CD4-positive, CD25-positive, alpha-beta regulatory T cell (primary cell): ENCODE results near the gene SULT4A1. TPM values are rescaled to one million over a fixed set of nuclear protein-coding genes. Genes with fewer than 3 reads are reported as not detected.
A peak's percentile ranks its signal among the peaks of the same experiment; 100 is the strongest.

Source experiments
- ATAC-seq, 2 donors: fragments of 150-1000 bp; cut with Tn5 transposase; one replicate each; pipeline ENCODE4 v1.10.0; 2021; ENCODE audit warnings: low read depth in 2 of 2, moderate number of reproducible peaks in 2 of 2, moderate library complexity in 1 of 2
- DNase-seq, 3 donors: peaks; one replicate each; pipeline versions ENCODE4 v3.0.0 to v3.0.0-alpha.2; 2012 to 2022; ENCODE audit warnings: mixed read lengths in 1 of 3
- H3K27ac ChIP-seq: one replicate; pipeline ENCODE4 v1.7.0; 2013; ENCODE audit warnings: mild to moderate bottlenecking, low read length; ENCODE audit not compliant: insufficient read depth, poor library complexity, severe bottlenecking
- H3K27me3 ChIP-seq: one replicate; pipeline ENCODE4 v1.7.0; 2013; ENCODE audit warnings: low read length; ENCODE audit not compliant: control insufficient read depth, insufficient read depth
- H3K36me3 ChIP-seq: one replicate; pipeline ENCODE4 v1.7.0; 2013; ENCODE audit warnings: mild to moderate bottlenecking, low read length, moderate library complexity; ENCODE audit not compliant: control insufficient read depth, insufficient read depth
- H3K4me1 ChIP-seq: 2 replicates; pipeline ENCODE4 v1.7.0; 2013; ENCODE audit warnings: mild to moderate bottlenecking, low read length; ENCODE audit not compliant: insufficient read depth, control insufficient read depth, poor library complexity, severe bottlenecking
- H3K4me3 ChIP-seq: one replicate; pipeline ENCODE4 v1.7.0; 2013; ENCODE audit warnings: low read depth, mild to moderate bottlenecking, low read length, moderate library complexity
- H3K9me3 ChIP-seq, 2 experiments: 1 replicate in 1 of 2; 2 replicates in 1 of 2; pipeline ENCODE4 v1.7.0; 2013; ENCODE audit warnings: low read length in 2 of 2, mild to moderate bottlenecking in 1 of 2, moderate library complexity in 1 of 2; ENCODE audit not compliant: control insufficient read depth in 2 of 2
- H3K27ac Mint-ChIP-seq, 3 donors: one replicate each; pipeline ENCODE4 v1.8.0; 2020 to 2022; ENCODE audit warnings: mild to moderate bottlenecking in 3 of 3, mixed read lengths in 3 of 3, moderate library complexity in 2 of 3
- H3K27me3 Mint-ChIP-seq: one replicate; pipeline ENCODE4 v1.8.0; 2022; ENCODE audit warnings: mild to moderate bottlenecking, mixed read lengths
- H3K36me3 Mint-ChIP-seq: one replicate; pipeline ENCODE4 v1.8.0; 2020; ENCODE audit warnings: mixed read lengths
- H3K4me1 Mint-ChIP-seq, 4 donors: one replicate each; pipeline ENCODE4 v1.8.0; 2020 to 2022; ENCODE audit warnings: mixed read lengths in 4 of 4, mild to moderate bottlenecking in 1 of 4
- H3K4me3 Mint-ChIP-seq, 4 donors: one replicate each; pipeline ENCODE4 v1.8.0; 2020 to 2022; ENCODE audit warnings: mild to moderate bottlenecking in 4 of 4, mixed read lengths in 4 of 4, moderate library complexity in 3 of 4
- H3K9me3 Mint-ChIP-seq, 7 donors: one replicate each; pipeline ENCODE4 v1.8.0; 2020 to 2022; ENCODE audit warnings: mixed read lengths in 7 of 7, mild to moderate bottlenecking in 3 of 7, moderate library complexity in 2 of 7
- polyA plus RNA-seq, 4 donors: library from polyadenylated mRNA; unstranded; fragments of 300-500 nt; fragmentation: Illumina TruSeq; gene quantifications; one replicate each; pipeline ENCODE4 v1.2.3, GENCODE V29; 2021
- total RNA-seq: library from RNA; stranded (reverse); gene quantifications from one replicate; pipeline ENCODE4 v1.2.3, GENCODE V29; 2022

The SULT4A1 gene
- total and polyA plus RNA-seq, 5 donors from 2014 or later = not detected

- Histone ChIP-seq H3K27ac (no peak overlapping the region), H3K4me3 (no peak overlapping the region), H3K27me3 (peaks cover 5% of the 10 kb centered on the region), H3K4me1 (no peaks in the 10 kb centered on the region), H3K36me3 (no peaks in the 10 kb centered on the region), H3K9me3 (peaks cover 4 to 6% of the 10 kb centered on the region in 2 experiments)
- no peak for ATAC-seq
- H3K4me1 Mint-ChIP-seq = no peaks in the 10 kb centered on the region
- H3K27ac Mint-ChIP-seq = no peak overlapping the region
- H3K27me3 Mint-ChIP-seq = peaks cover 4% of the 10 kb centered on the region
- H3K4me3 Mint-ChIP-seq = no peak overlapping the region
- H3K9me3 Mint-ChIP-seq = peaks cover 0 to 6% (median 1%) of the 10 kb centered on the region in 7 donors
- DNase-seq = no peak
- no peaks in the 10 kb centered on the region for H3K36me3 Mint-ChIP-seq
Observed at GRCh38 chr22:43795320-43795719, 67.0 kb downstream of the SULT4A1 start.

GRCh38 chr22:43792905-43793304, 69.4 kb downstream of the SULT4A1 start:
- peaks cover 0 to 4% (median 0%) of the 10 kb centered on the region in 7 donors for H3K9me3 Mint-ChIP-seq
- Histone ChIP-seq H3K36me3 (no peaks in the 10 kb centered on the region), H3K27ac (no peak overlapping the region), H3K27me3 (no peaks in the 10 kb centered on the region), H3K4me1 (no peaks in the 10 kb centered on the region), H3K9me3 (no peaks in the 10 kb centered on the region), H3K4me3 (no peak overlapping the region)
- no peak for ATAC-seq
- H3K4me3 Mint-ChIP-seq = no peak overlapping the region
- no peaks in the 10 kb centered on the region for H3K4me1 Mint-ChIP-seq
- H3K36me3 Mint-ChIP-seq = no peaks in the 10 kb centered on the region
- H3K27ac Mint-ChIP-seq = no peak overlapping the region
- peaks cover 13% of the 10 kb centered on the region for H3K27me3 Mint-ChIP-seq
- DNase-seq = no peak

- H3K36me3 Mint-ChIP-seq = no peaks in the 10 kb centered on the region
- H3K9me3 Mint-ChIP-seq = no peaks in the 10 kb centered on the region
- Histone ChIP-seq H3K4me1 (no peaks in the 10 kb centered on the region), H3K9me3 (no peaks in the 10 kb centered on the region), H3K27me3 (peaks cover 2% of the 10 kb centered on the region), H3K36me3 (no peaks in the 10 kb centered on the region), H3K4me3 (no peak overlapping the region), H3K27ac (no peak overlapping the region)
- H3K4me3 Mint-ChIP-seq = no peak overlapping the region
- no peak for ATAC-seq
- no peaks in the 10 kb centered on the region for H3K4me1 Mint-ChIP-seq
- no peak overlapping the region for H3K27ac Mint-ChIP-seq
- no peak for DNase-seq
- H3K27me3 Mint-ChIP-seq = peaks cover 17% of the 10 kb centered on the region
Observed at GRCh38 chr22:43789452-43789851, 72.9 kb downstream of the SULT4A1 start.

- H3K27ac ChIP-seq = no peak overlapping the region
- no peak for DNase-seq
- Mint-ChIP-seq H3K4me3 (peak overlapping the region in 1 of 4 donors; percentile 22), H3K36me3 (peaks cover 6% of the 10 kb centered on the region), H3K27me3 (peaks cover 19% of the 10 kb centered on the region), H3K27ac (no peak overlapping the region), H3K4me1 (no peaks in the 10 kb centered on the region), H3K9me3 (no peaks in the 10 kb centered on the region)
- H3K4me3 ChIP-seq = no peak overlapping the region
- peaks cover 2% of the 10 kb centered on the region for H3K27me3 ChIP-seq
- H3K36me3 ChIP-seq = no peaks in the 10 kb centered on the region
- no peak for ATAC-seq
- H3K4me1 ChIP-seq = no peaks in the 10 kb centered on the region
- H3K9me3 ChIP-seq = no peaks in the 10 kb centered on the region
Observed at GRCh38 chr22:43783777-43784176, 78.5 kb downstream of the SULT4A1 start.

- H3K9me3 Mint-ChIP-seq = no peaks in the 10 kb centered on the region
- DNase-seq = no peak
Observed at GRCh38 chr22:43782448-43782847, 79.9 kb downstream of the SULT4A1 start.

GRCh38 chr22:43777286-43777685, 85.0 kb downstream of the SULT4A1 start:
- DNase-seq (no peak), ATAC-seq (no peak)
- H3K9me3 ChIP-seq = no peaks in the 10 kb centered on the region
- no peaks in the 10 kb centered on the region for H3K4me1 ChIP-seq
- Mint-ChIP-seq H3K27ac (no peak overlapping the region), H3K27me3 (peaks cover 5% of the 10 kb centered on the region), H3K4me1 (no peaks in the 10 kb centered on the region), H3K4me3 (no peak overlapping the region), H3K9me3 (no peaks in the 10 kb centered on the region), H3K36me3 (peaks cover 6% of the 10 kb centered on the region)
- no peaks in the 10 kb centered on the region for H3K36me3 ChIP-seq
- H3K4me3 ChIP-seq = no peak overlapping the region
- no peaks in the 10 kb centered on the region for H3K27me3 ChIP-seq
- no peak overlapping the region for H3K27ac ChIP-seq

More at GRCh38 chr22:43782448-43782847, 79.9 kb downstream of the SULT4A1 start:
- ATAC-seq = no peak
- no peaks in the 10 kb centered on the region for H3K4me1 Mint-ChIP-seq
- no peak overlapping the region for H3K4me3 Mint-ChIP-seq
- H3K4me1 ChIP-seq = no peaks in the 10 kb centered on the region
- H3K27ac Mint-ChIP-seq = no peak overlapping the region
- no peaks in the 10 kb centered on the region for H3K36me3 ChIP-seq
- peaks cover 6% of the 10 kb centered on the region for H3K36me3 Mint-ChIP-seq
- peaks cover 2% of the 10 kb centered on the region for H3K27me3 ChIP-seq
- peaks cover 12% of the 10 kb centered on the region for H3K27me3 Mint-ChIP-seq
- H3K9me3 ChIP-seq = no peaks in the 10 kb centered on the region
- H3K27ac ChIP-seq = no peak overlapping the region
- H3K4me3 ChIP-seq = no peak overlapping the region

GRCh38 chr22:43776081-43776670, 86.1 kb downstream of the SULT4A1 start:
- Histone ChIP-seq H3K4me1 (no peaks in the 10 kb centered on the region), H3K4me3 (no peak overlapping the region), H3K9me3 (no peaks in the 10 kb centered on the region), H3K36me3 (no peaks in the 10 kb centered on the region), H3K27ac (no peak overlapping the region), H3K27me3 (no peaks in the 10 kb centered on the region)
- Mint-ChIP-seq H3K27ac (no peak overlapping the region), H3K4me1 (no peaks in the 10 kb centered on the region), H3K36me3 (peaks cover 6% of the 10 kb centered on the region), H3K27me3 (peaks cover 5% of the 10 kb centered on the region), H3K9me3 (no peaks in the 10 kb centered on the region), H3K4me3 (no peak overlapping the region)
- DNase-seq (no peak), ATAC-seq (no peak)
